Activated naive CD4-positive, alpha-beta T cell treated with Interleukin-2 at 50 U/mL for 16 hours (primary cell): ENCODE data around the gene C1orf167.

Experiments used
- DNase-seq: peaks from one replicate; pipeline ENCODE4 v3.0.0-alpha.2; 2020

Gene C1orf167

GRCh38 chr1:11787804-11788436 is 25.9 kb downstream of the C1orf167 start:
- no peak for DNase-seq

- DNase-seq: no peak
These were observed 26.6 kb downstream of the C1orf167 start for GRCh38 chr1:11788549-11789053.

GRCh38 chr1:11789126-11790067 is 27.4 kb downstream of the C1orf167 start:
- DNase-seq: no peak

GRCh38 chr1:11790101-11790879 is 28.3 kb downstream of the C1orf167 start:
- no peak for DNase-seq

GRCh38 chr1:11790880-11791715 is 29.1 kb downstream of the C1orf167 start:
- DNase-seq: no peak

- DNase-seq: no peak
These were observed 30.1 kb downstream of the C1orf167 start for GRCh38 chr1:11792106-11792505.

- no peak for DNase-seq
These were observed 31.8 kb downstream of the C1orf167 start for GRCh38 chr1:11793819-11794218.

GRCh38 chr1:11794446-11795237 is 32.6 kb downstream of the C1orf167 start:
- no peak for DNase-seq

GRCh38 chr1:11795238-11795890 is 33.4 kb downstream of the C1orf167 start:
- no peak for DNase-seq

GRCh38 chr1:11796036-11796828 is 34.2 kb downstream of the C1orf167 start:
- DNase-seq: no peak

- DNase-seq: no peak
These were observed 35.7 kb downstream of the C1orf167 start for GRCh38 chr1:11797525-11798216.

GRCh38 chr1:11799099-11799498 is 37.1 kb downstream of the C1orf167 start:
- no peak for DNase-seq

GRCh38 chr1:11799896-11800295 is 37.9 kb downstream of the C1orf167 start:
- no peak for DNase-seq

GRCh38 chr1:11800391-11800755 is 38.4 kb downstream of the C1orf167 start:
- no peak for DNase-seq

- no peak for DNase-seq
These were observed 38.9 kb downstream of the C1orf167 start for GRCh38 chr1:11800756-11801433.

- DNase-seq: no peak
These were observed 40.6 kb downstream of the C1orf167 start for GRCh38 chr1:11802616-11802972.

GRCh38 chr1:11802973-11803885 is 41.2 kb downstream of the C1orf167 start:
- DNase-seq: peak; percentile 68
